GM12865 (cell line): ENCODE results near the gene TGM6.

Source experiments
- DNase-seq: peaks from one replicate; pipeline ENCODE4 v3.0.0; 2010; ENCODE audit warnings: low read depth
- H3K4me3 ChIP-seq: 2 replicates; pipeline ENCODE4 v1.5.1; 2011; ENCODE audit warnings: mild to moderate bottlenecking, low read depth, low read length, control low read depth
- TF ChIP-seq, protein P1 (sequence below): IDR thresholded peaks from 2 replicates; pipeline ENCODE4 v1.5.1; 2011; ENCODE audit warnings: low read length, control low read depth, low read depth, inconsistent platforms; ENCODE audit not compliant: insufficient read depth; ENCODE audit errors: missing control alignments

Gene TGM6

DNA sequence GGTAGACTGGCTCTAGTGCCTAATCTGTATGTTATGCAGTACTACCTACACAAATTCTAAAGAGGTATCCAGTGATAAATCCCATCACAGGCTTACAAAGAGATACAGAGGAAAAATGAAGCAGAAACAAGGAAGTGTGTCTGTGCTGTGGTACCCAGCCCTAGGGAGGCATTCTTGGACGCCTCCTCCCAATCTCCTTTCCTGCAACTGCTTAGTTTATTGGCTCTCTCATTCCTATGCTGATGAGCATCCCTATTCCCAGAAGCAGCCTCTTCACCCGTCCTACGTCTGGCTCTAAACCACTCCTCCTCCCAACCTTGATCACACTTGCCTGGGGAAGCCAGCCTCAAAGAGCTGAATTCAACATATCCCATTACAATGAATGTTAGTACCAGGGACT, 34.5 kb upstream of the TGM6 start:
- no peak overlapping the region for H3K4me3 ChIP-seq
- TF ChIP-seq, protein P1, sequence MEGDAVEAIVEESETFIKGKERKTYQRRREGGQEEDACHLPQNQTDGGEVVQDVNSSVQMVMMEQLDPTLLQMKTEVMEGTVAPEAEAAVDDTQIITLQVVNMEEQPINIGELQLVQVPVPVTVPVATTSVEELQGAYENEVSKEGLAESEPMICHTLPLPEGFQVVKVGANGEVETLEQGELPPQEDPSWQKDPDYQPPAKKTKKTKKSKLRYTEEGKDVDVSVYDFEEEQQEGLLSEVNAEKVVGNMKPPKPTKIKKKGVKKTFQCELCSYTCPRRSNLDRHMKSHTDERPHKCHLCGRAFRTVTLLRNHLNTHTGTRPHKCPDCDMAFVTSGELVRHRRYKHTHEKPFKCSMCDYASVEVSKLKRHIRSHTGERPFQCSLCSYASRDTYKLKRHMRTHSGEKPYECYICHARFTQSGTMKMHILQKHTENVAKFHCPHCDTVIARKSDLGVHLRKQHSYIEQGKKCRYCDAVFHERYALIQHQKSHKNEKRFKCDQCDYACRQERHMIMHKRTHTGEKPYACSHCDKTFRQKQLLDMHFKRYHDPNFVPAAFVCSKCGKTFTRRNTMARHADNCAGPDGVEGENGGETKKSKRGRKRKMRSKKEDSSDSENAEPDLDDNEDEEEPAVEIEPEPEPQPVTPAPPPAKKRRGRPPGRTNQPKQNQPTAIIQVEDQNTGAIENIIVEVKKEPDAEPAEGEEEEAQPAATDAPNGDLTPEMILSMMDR = no peak
- no peak for DNase-seq

DNA sequence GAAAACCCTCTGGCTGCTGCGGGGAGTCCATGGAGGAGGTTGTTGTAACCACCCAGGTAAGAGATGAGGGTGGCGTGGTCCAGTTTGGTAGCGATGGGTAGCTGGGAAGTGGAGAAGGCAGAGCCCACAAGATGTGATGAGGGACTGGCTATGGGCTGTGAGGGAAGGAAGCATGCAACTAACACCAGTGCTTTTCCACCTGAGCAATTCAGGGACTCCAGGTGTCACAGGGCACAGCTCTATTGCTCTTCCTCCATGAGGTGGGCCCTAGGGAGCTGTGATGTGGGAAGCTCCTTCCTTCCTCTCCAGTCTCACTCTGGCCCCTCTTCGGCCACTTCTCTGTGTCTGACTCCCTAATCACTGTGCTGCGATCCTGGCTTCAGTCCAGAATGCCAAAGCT, 32.4 kb upstream of the TGM6 start:
- H3K4me3 ChIP-seq = no peak overlapping the region
- TF ChIP-seq, protein P1 = no peak
- DNase-seq = no peak

DNA sequence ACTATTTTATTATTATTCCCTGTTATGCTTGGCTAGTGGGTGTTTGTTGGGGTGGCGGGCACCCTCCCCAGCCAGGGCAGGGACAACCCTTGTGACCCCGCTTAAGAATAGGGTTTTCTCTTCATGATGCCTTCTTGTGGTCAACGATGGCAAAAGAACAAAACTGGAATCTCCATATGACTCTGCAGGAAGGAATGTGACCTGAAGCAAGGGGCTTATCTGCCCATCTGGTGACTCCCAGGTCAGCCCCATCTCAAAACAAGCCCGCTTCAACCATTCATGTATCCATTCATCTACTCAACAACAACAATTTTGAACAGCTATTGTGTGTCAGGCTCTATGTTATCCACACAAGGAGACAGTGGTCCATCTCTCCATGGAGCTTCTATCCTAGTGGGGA, 30.9 kb upstream of the TGM6 start:
- DNase-seq = no peak
- TF ChIP-seq, protein P1 = no peak
- no peak overlapping the region for H3K4me3 ChIP-seq

DNA sequence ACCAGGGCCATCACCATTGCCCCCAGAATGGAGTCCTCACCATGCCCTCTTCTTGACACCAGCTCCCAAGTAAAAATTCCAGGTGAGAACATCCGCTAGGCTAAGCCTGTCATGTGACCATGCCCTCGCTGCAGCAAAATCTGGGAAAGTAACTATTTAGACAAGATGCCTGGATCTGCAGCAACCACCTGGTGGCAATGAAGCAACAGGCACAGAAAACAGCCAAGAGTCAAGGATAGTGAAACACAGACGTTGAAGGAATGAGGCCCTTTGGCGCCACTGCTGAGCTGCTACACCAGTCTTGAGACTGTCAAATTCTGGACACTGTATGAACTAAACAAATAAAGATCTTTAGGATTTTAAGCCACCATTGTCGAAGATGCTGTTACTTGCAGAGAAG, 30.1 kb upstream of the TGM6 start:
- DNase-seq = no peak
- no peak overlapping the region for H3K4me3 ChIP-seq
- TF ChIP-seq, protein P1 = no peak

DNA sequence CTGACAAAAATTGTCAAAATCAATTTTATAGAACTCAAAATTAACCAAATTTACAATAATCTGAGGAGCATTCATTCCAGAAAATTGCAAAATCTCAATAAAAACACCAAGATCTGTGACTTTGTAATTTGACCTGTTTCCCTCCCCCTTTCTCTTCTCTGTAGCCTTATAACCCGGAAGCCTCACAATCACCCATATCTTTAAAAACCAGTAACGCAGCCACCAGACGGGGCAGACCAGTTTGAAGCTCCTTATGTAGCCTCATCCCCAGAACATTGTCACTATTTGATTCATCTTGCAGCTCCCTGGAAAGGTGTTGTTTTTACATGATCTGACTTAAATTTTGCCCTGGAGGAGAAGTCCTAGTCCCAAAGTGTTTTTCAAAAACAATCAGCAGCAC, 27.5 kb upstream of the TGM6 start:
- TF ChIP-seq, protein P1 = no peak
- no peak overlapping the region for H3K4me3 ChIP-seq
- DNase-seq = no peak

DNA sequence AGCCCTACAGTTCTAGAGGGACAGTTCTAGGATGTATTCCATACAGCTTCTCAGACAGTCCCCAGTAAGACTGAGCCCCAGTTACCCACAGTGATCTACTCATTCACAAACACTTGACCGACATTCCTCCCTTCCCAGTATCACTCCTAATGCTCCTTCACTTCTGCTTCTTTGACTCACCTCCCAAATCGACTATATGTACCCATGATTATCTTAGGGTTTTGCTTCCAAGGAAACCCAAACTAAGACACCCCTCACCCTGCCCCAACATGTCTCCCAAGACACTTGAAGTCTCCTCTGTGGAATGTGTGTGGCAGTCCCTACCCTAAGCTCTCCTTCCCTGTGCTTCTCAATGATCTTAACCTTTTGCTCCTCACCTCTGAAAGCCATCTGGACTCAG, 23.6 kb upstream of the TGM6 start:
- TF ChIP-seq, protein P1 = no peak
- no peak overlapping the region for H3K4me3 ChIP-seq

DNA sequence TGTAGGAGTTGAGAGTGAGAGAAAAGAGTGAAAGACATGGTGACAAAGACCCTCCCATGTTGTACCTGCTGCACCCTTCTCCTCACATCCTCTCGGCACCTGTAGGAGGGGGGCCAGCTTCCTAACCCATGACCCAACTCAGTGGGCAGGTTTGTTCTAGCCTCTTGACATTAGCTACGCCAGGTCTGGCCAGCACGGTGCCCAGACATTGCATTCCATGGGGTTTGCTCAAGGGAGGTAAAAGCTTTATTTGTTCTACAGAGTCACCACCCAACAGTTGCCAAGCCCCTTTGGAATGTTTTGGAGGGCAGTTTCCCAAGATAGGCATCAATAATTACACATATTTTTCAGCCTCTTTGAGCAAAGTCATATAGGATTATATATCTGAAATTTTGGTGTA, 22.7 kb upstream of the TGM6 start:
- no peak for DNase-seq

More for the DNA sequence above, 23.6 kb upstream of the TGM6 start:
- DNase-seq = no peak

More for the DNA sequence above, 22.7 kb upstream of the TGM6 start:
- TF ChIP-seq, protein P1 = no peak
- H3K4me3 ChIP-seq = no peak overlapping the region
